HepG2 (cell line): ENCODE results near the gene VCAN. TPM values are rescaled to one million over a fixed set of nuclear protein-coding genes. Genes with fewer than 3 reads are reported as not detected.

ENCODE experiments used
- ATAC-seq: fragments of 200-7000 bp; cut with Tn5 transposase; 3 replicates; pipeline ENCODE4 v1.9.1; 2020; ENCODE audit warnings: mild to moderate bottlenecking, moderate library complexity
- BruUV-seq: library from RNA; stranded (reverse); fragments of 400-500 nt; replicated peaks from 2 replicates; lab custom pipeline; 2021; lab: Mats Ljungman, UMichigan
- CTCF ChIA-PET: fragments of 300-600 bp; formaldehyde crosslinking; extraction: SDS; loops from one replicate; lab custom pipeline; 2021; ENCODE audit warnings: low total read pairs, inconsistent platforms, low intra/inter-chr PET ratio; lab: Yijun Ruan, JAX
- POLR2A ChIA-PET: fragments of 350-600 bp; sonication (Branson Sonifier 250); formaldehyde crosslinking; loops from one replicate; lab custom pipeline; 2020; ENCODE audit warnings: antibody characterized with exemption, inconsistent platforms; lab: Yijun Ruan, JAX
- DNase-seq: peaks from one replicate; pipeline ENCODE4 v3.0.0-alpha.2; 2015; ENCODE audit warnings: low spot score
- FAIRE-seq: peaks from 3 replicates; lab custom pipeline; 2011; peaks lifted over from hg19 to GRCh38; lab: Jason Lieb, UNC
- H2AFZ ChIP-seq: one replicate; pipeline ENCODE4 v1.6.1; 2011; ENCODE audit warnings: low read length, inconsistent platforms
- H3K27ac ChIP-seq: fragments of 300-600 bp; 3 replicates; pipeline ENCODE4 v1.8.0; 2011; ENCODE audit warnings: mixed run types, mild to moderate bottlenecking, mixed read lengths, low read length, inconsistent platforms; ENCODE audit not compliant: insufficient read depth; ENCODE audit errors: extremely low read length
- H3K27me3 ChIP-seq, 2 experiments: fragments of 200-600 bp in 1 of 2; 2 replicates in 1 of 2; 3 replicates in 1 of 2; pipeline versions ENCODE4 v1.6.0 to v1.8.0; 2011; ENCODE audit warnings: low read length in 2 of 2, mild to moderate bottlenecking in 2 of 2, moderate library complexity in 2 of 2, inconsistent platforms in 1 of 2; ENCODE audit not compliant: insufficient read depth in 2 of 2, control insufficient read depth in 1 of 2
- H3K36me3 ChIP-seq, 2 experiments: fragments of 200-600 bp in 1 of 2; replicated peaks in 1 of 2; 2 replicates in 1 of 2; 3 replicates in 1 of 2; pipeline versions ENCODE4 v1.5.1 to v1.8.0; 2011; ENCODE audit warnings: low read length in 2 of 2, inconsistent platforms in 1 of 2; ENCODE audit not compliant: insufficient read depth in 2 of 2, control insufficient read depth in 1 of 2
- H3K4me1 ChIP-seq: 2 replicates; pipeline ENCODE4 v1.5.1; 2012; ENCODE audit warnings: low read length, inconsistent platforms; ENCODE audit not compliant: insufficient read depth
- H3K4me2 ChIP-seq: 2 replicates; pipeline ENCODE4 v1.6.0; 2011; ENCODE audit warnings: low read depth, low read length, inconsistent platforms
- H3K4me3 ChIP-seq, 3 experiments: fragments of 200-600 bp in 1 of 3; sonication (generic), shearing (Covaris generic) in 1 of 3; replicated peaks in 1 of 3; 2 replicates each; pipeline ENCODE4 v1.5.1; 2011 to 2016; ENCODE audit warnings: low read length in 3 of 3, inconsistent platforms in 2 of 3, low read depth in 2 of 3, mild to moderate bottlenecking in 2 of 3, control low read depth in 1 of 3, mixed read lengths in 1 of 3; ENCODE audit not compliant: insufficient read depth in 1 of 3
- H3K79me2 ChIP-seq: one replicate; pipeline ENCODE4 v1.6.1; 2011; ENCODE audit warnings: low read length, inconsistent platforms; ENCODE audit not compliant: insufficient read depth
- H3K9ac ChIP-seq: 2 replicates; pipeline ENCODE4 v1.6.0; 2011; ENCODE audit warnings: mild to moderate bottlenecking, low read depth, low read length, inconsistent platforms; ENCODE audit not compliant: insufficient read depth
- H3K9me3 ChIP-seq: 2 replicates; pipeline ENCODE4 v1.5.1; 2012; ENCODE audit warnings: mild to moderate bottlenecking, low read length
- H4K20me1 ChIP-seq: 2 replicates; pipeline ENCODE4 v1.6.0; 2011; ENCODE audit warnings: inconsistent platforms, mild to moderate bottlenecking, low read length, moderate library complexity; ENCODE audit not compliant: insufficient read depth
- ATF1 ChIP-seq: IDR thresholded peaks from 2 replicates; pipeline ENCODE4 v1.6.1; 2016; ENCODE audit warnings: mild to moderate bottlenecking, control low read depth
- RNF2 ChIP-seq: fragments of 450-650 bp; conservative IDR thresholded peaks from 2 replicates; pipeline ENCODE4 v1.6.1; 2016; ENCODE audit warnings: low read depth
- ZBTB40 ChIP-seq, 2 experiments: fragments of 450-650 bp in 1 of 2; sonication (generic) in 1 of 2; formaldehyde crosslinking in 1 of 2; IDR thresholded peaks; 2 replicates each; pipeline versions ENCODE4 v1.6.1 to v1.8.0; 2016 to 2022; ENCODE audit warnings: antibody characterized with exemption in 1 of 2, mild to moderate bottlenecking in 1 of 2, missing genetic modification reagents in 1 of 2
- ZNF703 ChIP-seq: sonication (generic); formaldehyde crosslinking; IDR thresholded peaks from 2 replicates; pipeline ENCODE4 v1.5.1; 2020; ENCODE audit warnings: missing genetic modification reagents, mild to moderate bottlenecking, moderate library complexity, borderline replicate concordance
- ZNF773 ChIP-seq: sonication (generic); formaldehyde crosslinking; IDR thresholded peaks from 2 replicates; pipeline ENCODE4 v1.4.0; 2020; ENCODE audit warnings: missing genetic modification reagents, borderline replicate concordance
- WGBS: methylation state at CpG from one replicate; pipeline ENCODE4 v1.1.6; 2017; ENCODE audit warnings: low lambda C conversion rate; 5-methylcytosine and 5-hydroxymethylcytosine counted together
- in situ Hi-C: cut with HindIII; loops from 2 replicates; pipeline ENCODE4 v1.10.0; 2017; ENCODE audit warnings: low pct_unique_long_range_greater_than_20kb; ENCODE audit not compliant: extremely low pct_ligation_motif_present
- intact Hi-C: fragments of 100-400 bp; cut with micrococcal nuclease; formaldehyde crosslinking; loops from one replicate; pipeline ENCODE4 v1.10.0; 2022; ENCODE audit not compliant: unreplicated experiment
- polyA plus RNA-seq, 8 experiments: library from polyadenylated mRNA; depleted of rRNA in 3 of 8; stranded (reverse) in 7 of 8; unstranded in 1 of 8; fragments of >200 nt; fragmentation: Illumina TruSeq in 4 of 8; extraction: Trizol in 4 of 8; gene quantifications; 2 replicates each; pipeline versions ENCODE4 v1.2.1 to v1.2.3, GENCODE V29; 2011 to 2016; ENCODE audit warnings: low read depth in 4 of 8, missing spikeins in 1 of 8, mixed read lengths in 1 of 8; ENCODE audit not compliant: insufficient read depth in 1 of 8
- total RNA-seq, 5 experiments: library from RNA; depleted of rRNA; stranded (reverse); fragments of >200 nt; fragmentation: Illumina TruSeq; extraction: Trizol; gene quantifications; 2 replicates each; pipeline ENCODE4 v1.2.3, GENCODE V29; 2016; ENCODE audit warnings: low read depth in 1 of 5

Gene VCAN
- total and polyA plus RNA-seq, 2 of the 13 experiments (the other 11 are each of a cell fraction or from before 2014, with no cell fraction given): 1.2 to 3.5 TPM

- TF ChIP-seq ZBTB40 (IDR thresholded peaks at IDR 0.05): no peak
- no peak for TF ChIP-seq ZBTB40 (CRISPR knock-in tag; IDR thresholded peaks at IDR 0.05)
- no peak for TF ChIP-seq ZNF773
- TF ChIP-seq ZNF703 (CRISPR knock-in tag): no peak
These were observed 83.1 kb downstream of the VCAN start (continued) for GRCh38 chr5:83554686-83555085.

- Histone ChIP-seq H2AFZ (no peak overlapping the region), H3K4me2 (no peak overlapping the region), H3K4me1 (peaks cover 9% of the 10 kb centered on the region), H3K27ac (no peak overlapping the region), H3K9ac (no peak overlapping the region), H3K79me2 (no peaks in the 10 kb centered on the region), H3K4me3 (no peak overlapping the region), H3K36me3 (no peaks in the 10 kb centered on the region), H3K27me3 (no peaks in the 10 kb centered on the region), H4K20me1 (no peaks in the 10 kb centered on the region), H3K9me3 (no peaks in the 10 kb centered on the region)
- intact Hi-C loops: no loop called here
- TF ChIP-seq RNF2 (no peak), ATF1 (no peak)
- 84% methylated on average over 2 of the region's 2 CpGs for WGBS
- no peak for FAIRE-seq
- ChIA-PET CTCF (no interaction called here), POLR2A (no interaction called here)
- no TSS peak for BruUV-seq
- DNase-seq: no peak
- ATAC-seq: no peak
- in situ Hi-C loops: loop anchor here (25.0 kb wide), 1 partner anchor 468 kb away; the partner anchor contains the start of genes TMEM167A and XRCC4
These were observed 83.7 kb downstream of the VCAN start for GRCh38 chr5:83555263-83555662.
